Esophagus squamous epithelium (tissue), 4 donors: ENCODE data around the gene TMEM238.

ENCODE experiments used
- POLR2A ChIP-seq, 4 donors: fragments of 450-650 bp; IDR thresholded peaks; one replicate each; pipeline ENCODE4 v1.6.1; 2017; ENCODE audit warnings: antibody characterized with exemption in 4 of 4, mild to moderate bottlenecking in 4 of 4, moderate library complexity in 3 of 4
- TF ChIP-seq, protein P1 (sequence below), 6 experiments: fragments of 450-650 bp in 4 of 6; fragments of 200-600 bp in 2 of 6; sonication (generic) in 2 of 6; IDR thresholded peaks; one replicate each; pipeline ENCODE4 v1.5.1; 2016 to 2019; ENCODE audit warnings: antibody characterized with exemption in 6 of 6, mild to moderate bottlenecking in 4 of 6, moderate library complexity in 4 of 6

DNA sequence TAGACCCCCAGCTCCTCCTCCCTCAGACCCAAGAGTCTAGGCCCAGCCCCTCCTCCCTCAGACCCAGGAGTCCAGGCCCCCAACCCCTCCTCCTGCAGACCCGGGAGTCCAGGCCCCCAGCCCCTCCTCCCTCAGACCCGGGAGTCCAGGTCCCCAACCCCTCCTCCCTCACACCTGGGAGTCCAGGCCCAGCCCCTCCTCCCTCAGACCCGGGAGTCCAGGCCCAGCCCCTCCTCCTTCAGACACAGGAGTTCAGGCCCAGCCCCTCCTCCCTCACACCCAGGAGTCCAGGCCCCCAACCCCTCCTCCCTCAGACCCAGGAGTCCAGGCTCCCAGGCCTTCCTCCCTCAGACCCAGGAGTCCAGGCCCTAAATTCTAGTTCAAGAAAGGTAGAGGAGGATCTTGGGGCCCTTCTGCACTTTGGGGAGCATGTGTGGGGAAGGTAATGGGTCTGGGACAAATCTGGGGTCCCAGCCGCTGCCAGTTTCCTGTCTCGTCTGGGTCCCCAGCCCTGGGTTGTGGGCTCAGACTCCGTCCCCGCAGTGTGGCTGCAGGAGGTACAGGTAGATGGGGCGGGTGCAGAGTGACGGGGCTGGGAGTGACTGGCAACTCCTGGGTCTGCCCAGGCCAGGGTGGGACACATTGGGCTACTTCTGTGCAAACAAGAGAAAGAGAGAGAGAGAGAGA is 10.6 kb downstream of the TMEM238 start:
- TF ChIP-seq POLR2A (IDR thresholded peaks at IDR 0.05), result no peak
- TF ChIP-seq, protein P1, sequence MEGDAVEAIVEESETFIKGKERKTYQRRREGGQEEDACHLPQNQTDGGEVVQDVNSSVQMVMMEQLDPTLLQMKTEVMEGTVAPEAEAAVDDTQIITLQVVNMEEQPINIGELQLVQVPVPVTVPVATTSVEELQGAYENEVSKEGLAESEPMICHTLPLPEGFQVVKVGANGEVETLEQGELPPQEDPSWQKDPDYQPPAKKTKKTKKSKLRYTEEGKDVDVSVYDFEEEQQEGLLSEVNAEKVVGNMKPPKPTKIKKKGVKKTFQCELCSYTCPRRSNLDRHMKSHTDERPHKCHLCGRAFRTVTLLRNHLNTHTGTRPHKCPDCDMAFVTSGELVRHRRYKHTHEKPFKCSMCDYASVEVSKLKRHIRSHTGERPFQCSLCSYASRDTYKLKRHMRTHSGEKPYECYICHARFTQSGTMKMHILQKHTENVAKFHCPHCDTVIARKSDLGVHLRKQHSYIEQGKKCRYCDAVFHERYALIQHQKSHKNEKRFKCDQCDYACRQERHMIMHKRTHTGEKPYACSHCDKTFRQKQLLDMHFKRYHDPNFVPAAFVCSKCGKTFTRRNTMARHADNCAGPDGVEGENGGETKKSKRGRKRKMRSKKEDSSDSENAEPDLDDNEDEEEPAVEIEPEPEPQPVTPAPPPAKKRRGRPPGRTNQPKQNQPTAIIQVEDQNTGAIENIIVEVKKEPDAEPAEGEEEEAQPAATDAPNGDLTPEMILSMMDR (IDR thresholded peaks at IDR 0.05), result no peak
